NCI-H2196 (cell line): ENCODE measurements around the gene WNT8B.

Source experiments
- DNase-seq: peaks from one replicate; lab custom pipeline; 2025; ENCODE audit not compliant: unreplicated experiment; lab: John Stamatoyannopoulos, UW

Gene WNT8B, protein sequence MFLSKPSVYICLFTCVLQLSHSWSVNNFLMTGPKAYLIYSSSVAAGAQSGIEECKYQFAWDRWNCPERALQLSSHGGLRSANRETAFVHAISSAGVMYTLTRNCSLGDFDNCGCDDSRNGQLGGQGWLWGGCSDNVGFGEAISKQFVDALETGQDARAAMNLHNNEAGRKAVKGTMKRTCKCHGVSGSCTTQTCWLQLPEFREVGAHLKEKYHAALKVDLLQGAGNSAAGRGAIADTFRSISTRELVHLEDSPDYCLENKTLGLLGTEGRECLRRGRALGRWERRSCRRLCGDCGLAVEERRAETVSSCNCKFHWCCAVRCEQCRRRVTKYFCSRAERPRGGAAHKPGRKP

DNA sequence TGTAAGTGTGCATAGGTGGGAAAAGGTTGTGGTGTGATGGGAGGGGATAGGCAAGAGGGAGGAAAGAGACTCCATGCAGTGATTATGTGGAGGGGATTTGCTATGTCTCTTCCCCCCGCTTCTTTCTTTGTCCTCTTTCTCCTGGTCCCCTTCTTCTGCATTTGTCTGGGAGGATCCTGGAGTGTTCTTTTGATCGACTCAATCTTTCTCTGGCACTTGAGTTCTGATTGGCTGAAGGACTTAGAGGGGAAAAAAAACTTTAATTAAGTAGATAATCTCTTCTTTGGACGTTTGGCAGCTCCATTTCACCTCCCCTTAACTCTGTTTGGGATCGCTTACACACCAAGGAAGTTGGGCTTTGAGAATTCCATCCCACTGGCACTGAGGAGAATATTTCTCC, at the start of gene WNT8B:
TSS of gene WNT8B (plus strand) at position 301 of the 400 bp plus-strand sequence. CDS start 160 bp downstream, outside the sequence.
- no peak for DNase-seq

DNA sequence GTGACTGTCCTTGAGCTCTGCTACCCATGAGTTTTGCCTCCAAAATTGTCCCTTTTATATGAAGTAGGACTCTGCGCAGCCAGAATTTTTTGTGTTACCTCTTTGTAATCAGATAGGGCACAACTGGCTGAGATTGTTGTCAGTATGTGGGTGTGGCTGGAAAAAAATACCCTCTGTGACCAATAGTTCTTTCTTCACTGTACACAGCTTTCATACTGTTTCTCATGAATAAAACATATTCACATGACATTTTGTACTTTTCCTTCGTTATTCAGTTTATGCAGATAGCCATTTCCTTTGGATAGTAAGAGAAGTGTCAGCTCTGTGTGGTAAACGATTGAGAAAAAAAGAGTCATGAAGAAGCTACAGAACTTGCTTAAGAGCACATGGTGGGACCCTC, 49.6 kb upstream of the WNT8B start:
- DNase-seq = no peak

DNA sequence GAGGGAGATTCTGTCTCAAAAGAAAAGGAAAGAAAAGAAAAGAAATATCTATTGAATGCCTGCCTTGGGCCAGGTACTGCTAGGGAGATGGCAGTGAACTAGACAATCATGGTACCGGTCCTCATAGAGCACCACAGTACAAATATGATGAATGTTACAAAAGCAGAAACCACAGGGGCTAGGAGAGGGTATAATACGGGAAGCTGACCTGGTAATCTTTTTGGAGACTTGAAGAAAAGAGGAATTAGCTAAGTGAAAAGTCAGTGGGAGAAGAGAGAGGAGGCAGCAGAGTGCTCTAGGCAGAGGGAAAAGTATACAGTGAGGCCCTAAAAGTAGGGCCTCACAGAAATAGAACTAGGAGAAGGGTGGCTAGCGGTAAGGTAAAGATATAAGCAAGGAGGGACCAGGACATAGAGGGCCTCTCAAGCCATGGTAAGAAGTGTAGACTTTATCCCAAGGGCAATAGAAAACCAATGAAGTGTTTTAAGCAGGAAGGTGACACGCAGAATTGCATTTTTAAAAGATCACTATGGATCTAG, 42.8 kb upstream of the WNT8B start:
- no peak for DNase-seq

DNA sequence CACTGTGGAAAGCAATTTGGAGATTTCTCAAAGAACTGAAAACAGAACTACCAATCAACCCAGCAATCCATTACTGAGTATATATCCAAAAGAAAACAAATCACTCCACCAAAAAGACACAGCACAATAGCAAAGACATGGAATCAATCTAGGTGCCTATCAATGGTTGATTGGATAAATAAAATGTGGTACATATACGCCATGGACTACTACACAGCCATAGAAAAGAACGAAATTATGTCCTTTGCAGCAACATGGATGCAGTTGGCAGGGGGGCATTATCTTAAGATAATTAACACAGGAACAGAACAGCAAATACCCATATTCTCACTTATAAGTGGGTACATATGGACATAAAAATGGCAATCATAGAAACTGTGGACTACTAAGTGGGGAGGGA, 35.4 kb upstream of the WNT8B start:
- no peak for DNase-seq

DNA sequence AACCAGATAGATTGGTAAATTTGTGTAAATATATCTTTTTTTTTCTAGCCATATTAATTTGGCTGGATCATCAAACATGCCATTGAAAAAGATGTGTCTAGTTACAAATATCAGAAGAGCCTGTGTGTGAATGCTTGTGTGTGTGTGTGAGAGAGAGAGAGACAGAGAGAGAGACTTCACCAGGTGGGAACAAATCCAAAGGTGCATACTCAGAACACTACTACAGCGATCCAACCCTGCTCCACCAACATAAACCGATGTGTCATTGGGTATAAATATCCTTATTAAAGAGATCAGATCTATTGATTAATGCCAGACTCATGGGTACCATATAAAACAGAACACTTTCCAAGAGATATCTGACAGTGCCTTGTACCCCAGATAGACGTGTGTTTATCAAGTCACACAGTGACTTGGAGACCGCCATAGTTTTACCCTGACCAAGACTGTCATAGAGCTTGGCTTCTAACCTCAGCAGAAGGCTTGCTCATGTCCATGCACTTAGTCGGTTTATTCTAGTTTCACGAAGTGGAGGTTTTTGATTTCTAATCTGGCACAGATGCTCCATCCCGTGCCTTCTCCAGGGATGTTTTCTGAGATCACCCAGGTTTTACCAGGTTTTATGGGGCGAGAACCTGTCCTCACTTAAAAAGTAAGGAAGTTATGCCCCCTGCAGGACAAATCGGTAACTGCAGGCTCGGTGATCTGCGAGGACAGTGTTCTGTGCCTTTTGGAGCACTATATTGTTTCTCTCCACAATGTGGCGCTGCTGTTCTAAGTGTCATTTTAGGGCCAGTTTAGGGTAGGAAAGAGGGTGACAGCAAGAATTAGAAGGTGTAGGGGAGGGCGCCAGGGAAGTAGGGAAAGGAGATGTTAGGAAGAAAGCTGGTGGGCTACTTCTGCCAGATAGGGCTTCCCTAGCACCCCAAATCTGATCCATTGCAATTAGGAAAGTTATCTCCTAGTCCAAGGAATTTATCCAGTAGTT, 29.3 kb upstream of the WNT8B start:
- DNase-seq = peak; percentile 91

DNA sequence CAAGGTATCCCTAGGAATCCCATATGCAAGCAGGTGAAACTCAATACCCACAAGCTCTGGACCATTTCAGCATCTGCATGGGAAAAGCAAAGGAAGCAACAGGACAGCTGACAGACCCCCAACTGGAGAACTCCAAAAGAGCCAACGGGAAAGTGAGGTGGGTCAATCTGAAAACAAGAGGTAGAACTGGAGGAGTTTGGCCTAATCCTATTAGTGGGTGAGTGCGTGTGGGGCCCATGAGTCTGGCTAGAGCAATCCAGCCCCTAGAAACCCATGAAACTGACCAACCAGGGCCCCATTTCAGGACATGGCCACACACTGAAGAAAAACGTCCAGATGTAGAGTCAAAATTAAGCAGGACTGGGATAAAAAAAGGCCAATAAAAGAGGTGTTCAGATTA, 26.6 kb upstream of the WNT8B start:
- DNase-seq = no peak

DNA sequence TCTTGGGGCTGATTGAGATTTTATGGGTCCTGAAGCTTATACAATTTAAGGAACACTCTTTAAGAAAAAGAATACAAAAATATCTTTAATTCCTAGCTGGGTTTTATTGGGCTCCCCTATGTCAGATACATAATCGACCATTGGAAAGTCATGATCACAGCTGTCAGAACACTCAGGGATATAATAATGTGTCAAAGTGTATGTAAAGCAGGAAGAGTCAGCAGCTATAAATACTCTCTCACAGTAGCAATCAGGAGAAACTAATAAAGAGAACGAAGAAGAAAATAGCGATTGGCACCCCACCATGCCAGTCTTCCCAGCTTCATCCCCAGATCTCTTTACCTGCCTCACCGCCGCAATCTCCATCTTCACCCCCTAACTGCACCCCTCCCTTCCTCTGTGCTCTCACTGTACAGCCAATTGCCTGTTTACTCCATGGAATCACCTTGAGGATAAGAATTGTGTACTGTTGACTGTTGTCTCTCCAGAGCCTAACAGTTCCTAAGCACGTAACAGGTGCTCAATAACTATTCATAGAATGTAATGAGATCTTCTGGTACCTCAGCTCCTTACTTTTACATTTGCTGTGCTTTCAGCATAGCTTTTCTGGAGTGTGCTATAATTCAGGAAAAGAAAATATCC, 24.0 kb upstream of the WNT8B start:
- no peak for DNase-seq

DNA sequence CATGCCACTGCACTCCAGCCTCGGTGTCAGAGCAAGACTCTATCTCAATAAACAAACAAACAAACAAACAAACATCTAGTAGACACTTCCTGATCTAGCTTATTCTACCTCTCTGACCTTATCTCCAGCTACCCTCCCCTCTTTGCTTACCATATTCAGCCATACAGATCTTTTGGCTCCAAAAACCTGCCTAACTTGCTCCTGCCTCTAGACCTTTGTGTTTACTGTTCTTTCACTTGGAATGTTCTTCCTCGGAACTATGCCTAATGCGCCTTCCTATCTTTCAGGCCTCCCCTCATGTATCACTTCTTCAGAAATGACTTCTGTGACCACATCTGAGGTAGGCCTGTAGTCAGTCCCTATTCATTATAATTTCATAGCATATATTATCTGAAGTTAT, 20.3 kb upstream of the WNT8B start:
- no peak for DNase-seq

DNA sequence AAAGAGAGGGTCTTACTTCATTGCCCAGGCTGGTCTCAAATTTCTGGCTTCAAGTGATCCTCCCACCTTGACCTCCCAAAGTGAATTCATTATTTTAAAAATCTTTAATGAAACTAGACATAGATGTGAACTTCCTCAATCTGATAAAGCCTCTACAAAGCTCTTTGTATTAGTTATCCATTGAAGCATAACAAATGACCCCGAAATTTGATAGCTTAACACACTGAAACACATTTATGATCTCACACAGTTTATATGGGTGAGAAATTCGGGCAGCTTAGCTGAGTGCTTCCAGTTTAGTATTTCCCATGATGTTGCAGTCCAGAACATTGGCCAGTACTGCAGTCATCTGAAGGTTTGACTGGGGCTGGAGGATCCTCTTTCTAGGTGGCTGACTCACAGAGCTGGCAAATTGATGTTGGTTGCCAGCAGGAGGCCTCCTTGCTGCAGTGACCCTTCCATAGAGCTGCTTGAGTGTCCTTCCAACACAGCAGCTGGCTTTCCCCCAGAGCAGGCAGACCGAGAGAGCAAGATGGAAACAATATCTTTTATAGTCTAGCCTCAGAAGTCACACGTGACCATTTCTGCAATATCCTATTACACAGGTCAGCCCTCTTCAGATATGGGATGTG, 16.6 kb upstream of the WNT8B start:
- no peak for DNase-seq

DNA sequence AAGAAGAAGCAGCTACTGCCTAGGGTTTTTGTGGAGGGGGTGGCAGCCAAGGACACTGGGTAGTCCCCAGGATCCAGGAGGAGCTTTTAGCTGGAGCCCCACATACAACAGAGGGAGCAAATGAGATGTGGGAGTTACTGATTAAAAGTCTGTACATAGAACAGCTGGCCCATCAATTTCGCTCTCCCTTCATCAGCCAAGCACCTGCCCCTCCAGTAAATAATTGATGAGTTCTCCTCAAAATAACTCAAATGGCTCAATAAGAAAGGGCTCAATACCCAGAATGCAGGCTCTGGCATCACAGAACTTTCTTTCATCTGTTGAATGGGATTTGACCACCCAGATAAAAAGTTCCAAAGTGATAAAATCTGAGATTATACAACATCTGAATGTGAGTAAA, 15.1 kb upstream of the WNT8B start:
- no peak for DNase-seq

DNA sequence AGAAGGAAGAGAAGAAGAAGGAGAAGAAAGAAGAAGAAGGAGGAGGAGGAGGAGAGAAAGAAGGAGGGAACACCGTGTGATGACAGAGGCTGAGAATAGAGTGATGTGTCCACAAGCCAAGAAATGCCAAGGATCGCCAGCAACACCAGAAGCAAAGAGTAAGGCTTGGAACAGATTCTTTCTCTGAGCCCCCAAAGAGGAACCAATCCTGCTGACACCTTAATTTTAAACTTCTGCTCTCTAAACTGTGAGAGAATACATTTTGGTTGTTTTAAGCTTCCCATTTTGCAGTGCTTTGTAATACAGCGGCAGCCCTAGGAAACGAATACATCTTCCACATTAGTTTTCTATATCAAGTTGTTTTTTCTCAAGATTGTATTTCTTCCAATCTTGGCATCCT, 13.9 kb upstream of the WNT8B start:
- DNase-seq = no peak

DNA sequence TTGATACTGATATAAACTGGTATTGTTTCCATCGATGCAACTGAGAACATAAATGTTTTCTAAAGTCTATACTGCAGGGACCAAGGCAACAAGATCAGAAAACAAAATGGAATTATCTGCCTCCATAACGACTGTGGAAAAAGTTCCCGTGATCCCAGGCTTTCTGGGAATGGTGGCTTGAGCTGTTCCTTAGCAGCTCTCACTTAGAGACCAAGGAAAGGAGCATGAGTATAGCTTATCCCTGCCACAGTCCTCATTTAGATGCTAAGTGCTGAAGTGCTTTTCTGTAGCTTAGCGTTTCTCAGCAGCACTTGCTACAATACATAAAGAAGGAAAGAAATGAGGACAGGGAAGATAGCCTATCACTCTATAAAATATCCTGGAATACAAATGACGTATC, 5.5 kb downstream of the WNT8B start:
- DNase-seq = no peak

DNA sequence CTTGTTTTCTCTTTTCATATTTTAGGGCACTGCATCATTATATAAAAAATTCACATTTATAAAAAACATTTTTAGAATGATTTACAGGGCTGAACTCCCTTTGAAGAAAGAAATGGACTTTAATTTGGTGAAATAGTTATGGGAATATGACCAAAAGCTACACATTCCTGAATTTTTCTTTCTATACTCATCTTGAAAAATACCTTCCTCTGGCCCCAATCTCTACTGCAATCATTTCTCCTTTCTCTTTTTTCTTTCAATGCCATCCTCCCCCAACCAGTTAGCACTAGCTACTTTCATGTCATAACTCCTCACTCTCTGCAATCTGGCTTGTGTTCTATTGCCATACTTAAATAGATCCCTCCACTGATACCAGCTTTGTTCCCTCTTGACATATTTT, 6.2 kb downstream of the WNT8B start:
- DNase-seq = no peak

DNA sequence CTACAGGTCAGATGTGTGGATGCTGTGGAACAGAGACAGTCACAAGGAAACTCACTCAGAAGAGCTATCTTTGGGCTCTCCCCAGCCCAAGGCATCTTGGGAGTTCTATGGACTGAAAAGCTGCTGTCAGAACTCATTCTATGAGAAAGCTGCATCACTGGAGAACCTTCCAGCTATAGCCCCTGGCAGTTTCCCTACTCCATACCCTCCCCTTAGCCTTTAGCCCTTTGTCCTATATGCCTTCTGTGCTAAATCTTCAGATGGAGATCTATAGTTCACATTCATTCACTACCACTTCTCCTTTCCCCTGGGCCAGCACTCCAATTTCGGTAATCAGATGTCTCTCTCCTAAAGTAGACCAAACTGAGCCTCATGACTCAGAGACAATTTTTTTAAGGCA, 6.9 kb downstream of the WNT8B start:
- DNase-seq = no peak

DNA sequence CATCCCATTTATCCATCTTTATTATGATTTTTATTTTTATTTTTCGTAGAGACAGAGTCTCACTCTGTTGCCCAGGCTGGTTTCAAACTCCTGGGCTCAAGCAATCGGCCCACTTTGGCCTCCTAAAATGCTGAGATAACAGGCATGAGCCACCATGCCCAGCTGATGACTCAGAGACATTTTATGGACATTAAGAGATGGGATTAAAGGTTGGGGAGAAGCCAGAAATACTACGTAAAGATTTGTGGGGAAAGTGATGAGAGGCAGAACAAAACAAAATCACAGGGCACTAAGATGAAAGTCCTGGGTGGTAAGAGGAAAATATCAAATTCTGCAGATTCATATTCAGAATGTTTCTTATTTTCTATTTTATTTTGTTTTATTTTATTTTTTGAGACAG, 7.6 kb downstream of the WNT8B start:
- no peak for DNase-seq

DNA sequence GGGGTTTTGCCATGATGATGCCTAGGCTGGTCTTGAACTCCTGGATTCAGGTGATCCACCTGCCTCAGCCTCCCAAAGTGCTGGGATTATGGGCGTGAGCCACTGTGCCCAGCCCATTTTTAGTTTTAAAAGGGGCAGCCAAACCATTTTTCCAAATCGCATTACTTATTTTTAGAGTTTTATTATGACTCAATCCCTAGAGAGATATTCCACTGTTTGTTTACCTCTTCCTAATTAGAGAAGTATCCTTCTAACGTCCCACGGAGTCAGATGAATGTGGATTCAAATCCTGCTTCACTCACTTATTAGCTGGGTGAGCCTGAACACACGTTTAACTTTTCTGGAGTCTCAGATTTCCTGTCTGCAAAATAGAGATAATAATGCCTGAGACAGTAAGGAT, 15.2 kb downstream of the WNT8B start:
- no peak for DNase-seq

DNA sequence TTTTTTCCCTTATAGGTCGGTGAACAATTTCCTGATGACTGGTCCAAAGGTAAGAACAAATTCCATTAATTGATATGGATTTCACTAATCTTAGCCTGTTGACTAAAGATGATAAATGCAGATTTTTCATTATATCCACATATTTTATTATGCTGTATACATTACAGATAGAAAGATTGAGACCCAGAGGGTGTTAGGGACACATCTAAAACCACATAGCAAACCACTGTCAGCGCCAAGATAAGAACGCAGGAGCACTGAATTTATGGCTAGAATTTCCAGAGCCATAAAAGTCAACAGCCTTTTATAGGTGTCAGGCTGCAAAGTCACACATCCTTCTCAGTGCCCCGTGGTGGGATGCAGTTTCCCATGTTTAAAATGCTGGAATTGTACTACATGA, 16.2 kb downstream of the WNT8B start:
- DNase-seq = no peak

DNA sequence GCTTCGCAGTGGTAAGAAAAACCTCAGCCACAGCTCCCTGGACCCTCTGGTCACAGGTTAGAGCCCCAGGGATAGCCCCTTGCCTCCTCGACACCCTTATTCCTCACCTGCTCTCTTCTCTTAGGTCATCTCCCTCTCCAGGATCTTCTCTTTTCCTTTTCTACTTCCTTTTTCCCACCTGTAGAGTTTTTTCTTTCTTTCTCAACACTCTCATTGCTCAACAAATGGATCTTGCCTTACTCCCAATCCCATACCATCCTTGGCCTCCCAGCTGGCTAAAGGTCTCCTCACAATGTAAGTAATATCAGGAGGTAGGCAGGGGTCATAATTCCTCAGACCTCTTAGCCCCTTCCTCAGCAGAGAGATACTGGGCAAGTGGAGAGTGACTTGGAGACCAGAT, 17.2 kb downstream of the WNT8B start:
- no peak for DNase-seq

DNA sequence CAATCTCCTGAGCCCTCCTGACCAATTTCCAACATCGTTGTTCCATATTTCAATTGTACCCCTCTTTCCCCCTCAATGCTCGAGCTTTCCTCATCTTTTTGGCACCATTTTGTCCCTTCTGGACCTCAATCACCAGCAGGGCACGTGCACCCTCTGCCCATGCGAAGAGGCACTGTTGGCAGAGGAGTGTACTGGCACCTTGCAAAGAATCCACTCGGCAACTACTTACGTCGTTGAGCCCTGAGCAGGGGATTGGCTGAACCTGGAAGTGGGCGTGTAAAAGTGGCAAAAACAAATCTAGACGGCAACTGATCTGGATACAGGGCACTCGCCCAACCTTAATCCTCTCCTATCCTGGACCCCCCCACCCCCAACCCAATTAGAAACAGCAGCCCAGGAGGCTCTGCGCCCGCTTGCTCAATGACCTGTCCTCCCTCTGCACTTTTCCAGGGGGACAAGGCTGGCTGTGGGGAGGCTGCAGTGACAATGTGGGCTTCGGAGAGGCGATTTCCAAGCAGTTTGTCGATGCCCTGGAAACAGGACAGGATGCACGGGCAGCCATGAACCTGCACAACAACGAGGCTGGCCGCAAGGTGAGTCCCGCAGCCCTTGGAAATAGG, 18.8 kb downstream of the WNT8B start:
- peak; percentile 65 for DNase-seq

DNA sequence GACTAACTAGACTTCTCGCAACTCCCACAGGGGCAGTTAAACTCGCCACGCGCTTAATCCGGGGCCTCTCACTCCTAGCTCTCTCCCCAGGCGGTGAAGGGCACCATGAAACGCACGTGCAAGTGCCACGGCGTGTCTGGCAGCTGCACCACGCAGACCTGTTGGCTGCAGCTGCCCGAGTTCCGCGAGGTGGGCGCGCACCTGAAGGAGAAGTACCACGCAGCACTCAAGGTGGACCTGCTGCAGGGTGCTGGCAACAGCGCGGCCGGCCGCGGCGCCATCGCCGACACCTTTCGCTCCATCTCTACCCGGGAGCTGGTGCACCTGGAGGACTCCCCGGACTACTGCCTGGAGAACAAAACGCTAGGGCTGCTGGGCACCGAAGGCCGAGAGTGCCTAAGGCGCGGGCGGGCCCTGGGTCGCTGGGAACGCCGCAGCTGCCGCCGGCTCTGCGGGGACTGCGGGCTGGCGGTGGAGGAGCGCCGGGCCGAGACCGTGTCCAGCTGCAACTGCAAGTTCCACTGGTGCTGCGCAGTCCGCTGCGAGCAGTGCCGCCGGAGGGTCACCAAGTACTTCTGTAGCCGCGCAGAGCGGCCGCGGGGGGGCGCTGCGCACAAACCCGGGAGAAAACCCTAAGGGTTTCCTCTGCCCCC, 19.5 kb downstream of the WNT8B start:
- DNase-seq = peak; percentile 53
